ENCODE results near the gene TGM2. TPM values are rescaled to one million over a fixed set of nuclear protein-coding genes. Genes with fewer than 3 reads are reported as not detected.
A peak's percentile ranks its signal among the peaks of the same experiment; 100 is the strongest.

The TGM2 gene
- total and polyA plus RNA-seq, 7 donors = 6.5 to 104 (median 20.7) TPM

DNA sequence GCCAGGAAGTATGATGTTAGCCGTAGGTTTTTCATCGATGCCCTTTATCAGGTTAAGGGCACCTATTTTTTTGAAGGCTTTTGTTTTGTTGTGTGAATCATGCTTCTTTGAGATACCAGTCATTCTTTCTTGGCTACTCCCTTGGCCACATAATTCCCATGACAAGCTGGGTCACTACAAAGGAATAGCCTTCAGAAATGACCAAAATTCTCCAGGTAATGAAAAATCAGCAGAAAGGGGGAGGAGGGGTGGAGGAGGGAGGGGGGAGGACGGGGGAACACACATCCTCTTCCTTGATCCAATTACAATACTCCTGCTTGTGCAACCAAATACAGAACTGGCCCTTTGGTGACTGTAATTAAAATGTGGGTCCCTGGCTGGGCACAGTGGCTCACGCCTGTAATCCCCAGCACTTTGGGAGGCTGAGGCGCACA is 21.7 kb upstream of the TGM2 start:
- no peaks in the 10 kb centered on the region for H3K27me3 ChIP-seq
- 69 to 76% methylated on average over 5 of the region's 5 CpGs for WGBS, 2 donors
- no peak overlapping the region for H3K27ac ChIP-seq
- no peak for DNase-seq
- H3K36me3 ChIP-seq = no peaks in the 10 kb centered on the region
- no peaks in the 10 kb centered on the region for H3K9me3 ChIP-seq
- TF ChIP-seq POLR2A (IDR thresholded peaks at IDR 0.05) (no peak), POLR2AphosphoS5 (IDR thresholded peaks at IDR 0.05) (no peak), EP300 (IDR thresholded peaks at IDR 0.05) (no peak)
- TF ChIP-seq, protein P1, sequence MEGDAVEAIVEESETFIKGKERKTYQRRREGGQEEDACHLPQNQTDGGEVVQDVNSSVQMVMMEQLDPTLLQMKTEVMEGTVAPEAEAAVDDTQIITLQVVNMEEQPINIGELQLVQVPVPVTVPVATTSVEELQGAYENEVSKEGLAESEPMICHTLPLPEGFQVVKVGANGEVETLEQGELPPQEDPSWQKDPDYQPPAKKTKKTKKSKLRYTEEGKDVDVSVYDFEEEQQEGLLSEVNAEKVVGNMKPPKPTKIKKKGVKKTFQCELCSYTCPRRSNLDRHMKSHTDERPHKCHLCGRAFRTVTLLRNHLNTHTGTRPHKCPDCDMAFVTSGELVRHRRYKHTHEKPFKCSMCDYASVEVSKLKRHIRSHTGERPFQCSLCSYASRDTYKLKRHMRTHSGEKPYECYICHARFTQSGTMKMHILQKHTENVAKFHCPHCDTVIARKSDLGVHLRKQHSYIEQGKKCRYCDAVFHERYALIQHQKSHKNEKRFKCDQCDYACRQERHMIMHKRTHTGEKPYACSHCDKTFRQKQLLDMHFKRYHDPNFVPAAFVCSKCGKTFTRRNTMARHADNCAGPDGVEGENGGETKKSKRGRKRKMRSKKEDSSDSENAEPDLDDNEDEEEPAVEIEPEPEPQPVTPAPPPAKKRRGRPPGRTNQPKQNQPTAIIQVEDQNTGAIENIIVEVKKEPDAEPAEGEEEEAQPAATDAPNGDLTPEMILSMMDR (IDR thresholded peaks at IDR 0.05) = no peak
- intact Hi-C loops (cut with DNase I) = no loop called here
- peaks cover 0 to 14% (median 9%) of the 10 kb centered on the region in 4 donors for H3K4me1 ChIP-seq
- H3K4me3 ChIP-seq = no peak overlapping the region

DNA sequence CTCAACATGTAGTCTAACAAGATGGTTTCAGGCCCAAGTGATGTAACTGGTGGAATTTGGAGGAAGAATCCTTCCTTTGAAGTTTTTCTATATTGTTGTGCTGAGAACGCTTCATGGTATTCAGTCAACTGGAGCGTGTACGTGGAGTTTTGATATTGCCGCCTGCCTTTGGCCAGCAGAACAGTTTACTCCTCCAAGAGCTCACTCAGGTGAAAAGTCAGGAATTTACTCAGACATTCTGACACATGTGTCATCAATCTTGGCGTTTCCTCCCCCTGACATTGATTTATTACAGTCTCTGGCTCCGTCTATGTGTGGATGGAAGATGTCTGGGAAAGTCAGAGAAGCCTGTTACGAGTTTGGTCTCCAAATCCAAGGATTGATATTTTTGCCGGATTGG is 19.0 kb upstream of the TGM2 start:
- Histone ChIP-seq H3K36me3 (no peaks in the 10 kb centered on the region), H3K27me3 (no peaks in the 10 kb centered on the region), H3K9me3 (no peaks in the 10 kb centered on the region), H3K27ac (no peak overlapping the region), H3K4me1 (no peaks in the 10 kb centered on the region), H3K4me3 (no peak overlapping the region)
- no peak for DNase-seq
- TF ChIP-seq, protein P1 (IDR thresholded peaks at IDR 0.05) = no peak
- TF ChIP-seq POLR2A (IDR thresholded peaks at IDR 0.05) = no peak
- no peak for TF ChIP-seq POLR2AphosphoS5 (IDR thresholded peaks at IDR 0.05)
- TF ChIP-seq EP300 (IDR thresholded peaks at IDR 0.05) = no peak
- intact Hi-C loops (cut with DNase I) = no loop called here
- 38 to 58% methylated on average over 8 of the region's 8 CpGs for WGBS, 2 donors

DNA sequence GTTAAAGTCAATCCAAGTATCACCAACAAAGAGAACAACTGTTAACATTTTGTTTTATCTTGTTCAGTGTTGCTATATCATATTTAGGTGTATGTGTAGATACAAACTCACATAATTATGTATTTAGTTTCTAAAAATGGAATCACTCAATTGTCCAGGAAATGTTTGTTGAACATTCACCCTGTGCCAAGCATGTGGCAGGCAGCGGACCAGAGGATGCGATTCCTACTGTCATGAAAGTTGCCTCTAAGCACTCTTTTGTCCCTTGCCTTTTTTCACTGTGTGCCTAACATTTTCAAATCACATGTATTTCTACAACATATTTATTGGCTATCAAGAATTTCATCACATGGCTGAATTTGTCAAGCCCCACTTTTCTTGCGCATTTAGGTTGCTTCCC is 16.9 kb upstream of the TGM2 start:
- DNase-seq = no peak
- Histone ChIP-seq H3K9me3 (no peaks in the 10 kb centered on the region), H3K4me1 (no peaks in the 10 kb centered on the region), H3K4me3 (no peak overlapping the region), H3K27ac (no peak overlapping the region), H3K27me3 (no peaks in the 10 kb centered on the region), H3K36me3 (no peaks in the 10 kb centered on the region)
- intact Hi-C loops (cut with DNase I) = no loop called here
- TF ChIP-seq POLR2AphosphoS5 (IDR thresholded peaks at IDR 0.05) (no peak), EP300 (IDR thresholded peaks at IDR 0.05) (no peak), POLR2A (IDR thresholded peaks at IDR 0.05) (no peak)
- TF ChIP-seq, protein P1 (IDR thresholded peaks at IDR 0.05) = no peak
- WGBS, 2 donors = 95 to 97% methylated on average over 3 of the region's 3 CpGs

DNA sequence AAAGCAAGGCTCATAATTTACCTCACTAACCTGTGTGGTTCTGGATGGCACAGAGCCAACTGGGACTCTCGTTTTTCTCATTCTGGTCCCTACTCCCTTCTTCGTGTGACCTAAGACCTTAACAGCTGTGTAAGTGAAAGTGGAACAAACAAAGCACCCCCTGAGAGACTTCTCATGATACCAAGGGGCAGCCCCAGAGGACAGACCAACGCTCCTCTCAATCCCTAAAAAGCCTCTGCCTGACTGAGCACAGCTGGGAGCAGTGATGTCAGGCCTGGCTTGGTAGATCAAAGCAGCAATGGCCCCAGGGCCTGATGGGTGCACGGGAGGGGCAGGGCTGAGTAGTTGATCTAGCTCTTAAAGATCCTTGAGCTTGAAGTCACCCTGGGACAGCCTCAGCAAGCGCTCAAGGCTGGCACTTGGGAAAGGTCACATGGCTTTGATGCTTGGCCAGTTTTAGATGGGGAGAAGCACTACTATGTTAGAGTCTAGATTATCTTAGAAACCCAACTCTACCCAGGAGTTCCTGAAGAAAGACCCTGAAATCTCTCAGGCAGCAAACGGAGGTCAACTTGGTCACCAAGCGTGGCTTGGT is 16.2 kb upstream of the TGM2 start:
- Histone ChIP-seq H3K36me3 (no peaks in the 10 kb centered on the region), H3K4me3 (no peak overlapping the region), H3K4me1 (no peaks in the 10 kb centered on the region), H3K27ac (no peak overlapping the region), H3K9me3 (no peaks in the 10 kb centered on the region), H3K27me3 (no peaks in the 10 kb centered on the region)
- intact Hi-C loops (cut with DNase I) = no loop called here
- TF ChIP-seq, protein P1 (IDR thresholded peaks at IDR 0.05) = no peak
- TF ChIP-seq POLR2A (IDR thresholded peaks at IDR 0.05) (no peak), EP300 (IDR thresholded peaks at IDR 0.05) (no peak), POLR2AphosphoS5 (IDR thresholded peaks at IDR 0.05) (no peak)
- WGBS, 2 donors = 79 to 85% methylated on average over 7 of the region's 7 CpGs
- peak; percentile 46 for DNase-seq

DNA sequence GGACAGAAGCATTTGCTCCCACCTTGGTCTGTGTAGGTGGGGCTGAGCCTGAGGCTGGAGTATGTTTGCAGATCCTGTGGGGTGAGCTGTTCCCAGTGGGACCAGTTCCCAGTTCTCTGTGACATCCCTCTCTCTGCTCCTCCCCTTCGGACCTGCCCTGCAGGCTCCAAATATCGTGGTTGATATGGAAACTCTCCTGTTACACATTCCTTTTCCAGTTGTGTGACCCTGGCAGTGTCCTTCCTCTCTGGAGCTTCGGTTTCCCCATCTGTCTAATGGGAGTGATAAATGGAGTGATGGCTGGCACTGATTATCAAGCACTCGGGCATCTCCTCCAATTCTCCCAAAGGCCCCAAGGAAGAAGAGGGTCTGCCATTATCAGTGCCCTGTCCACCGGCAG is 15.7 kb upstream of the TGM2 start:
- TF ChIP-seq EP300 (IDR thresholded peaks at IDR 0.05) = no peak
- no peak for TF ChIP-seq POLR2A (IDR thresholded peaks at IDR 0.05)
- TF ChIP-seq POLR2AphosphoS5 (IDR thresholded peaks at IDR 0.05) = no peak
- TF ChIP-seq, protein P1 (IDR thresholded peaks at IDR 0.05) = no peak
- Histone ChIP-seq H3K4me3 (no peak overlapping the region), H3K4me1 (no peaks in the 10 kb centered on the region), H3K27me3 (no peaks in the 10 kb centered on the region), H3K27ac (no peak overlapping the region), H3K36me3 (no peaks in the 10 kb centered on the region), H3K9me3 (no peaks in the 10 kb centered on the region)
- peak; percentile 13 for DNase-seq
- WGBS, 2 donors = 71 to 73% methylated on average over 5 of the region's 5 CpGs
- intact Hi-C loops (cut with DNase I) = no loop called here
